Astrocyte (in vitro differentiated cells and primary cell): ENCODE results near the gene MAST2.

Source experiments
- EZH2 ChIP-seq: IDR thresholded peaks from 2 replicates; pipeline ENCODE4 v1.6.1; 2012; ENCODE audit warnings: mild to moderate bottlenecking, low read length, inconsistent platforms; ENCODE audit not compliant: insufficient read depth
- TF ChIP-seq, protein P1 (sequence below): IDR thresholded peaks from 2 replicates; pipeline ENCODE4 v1.5.1; 2011; ENCODE audit warnings: low read depth, mild to moderate bottlenecking, inconsistent platforms, low read length, moderate library complexity; ENCODE audit not compliant: insufficient read depth

DNA sequence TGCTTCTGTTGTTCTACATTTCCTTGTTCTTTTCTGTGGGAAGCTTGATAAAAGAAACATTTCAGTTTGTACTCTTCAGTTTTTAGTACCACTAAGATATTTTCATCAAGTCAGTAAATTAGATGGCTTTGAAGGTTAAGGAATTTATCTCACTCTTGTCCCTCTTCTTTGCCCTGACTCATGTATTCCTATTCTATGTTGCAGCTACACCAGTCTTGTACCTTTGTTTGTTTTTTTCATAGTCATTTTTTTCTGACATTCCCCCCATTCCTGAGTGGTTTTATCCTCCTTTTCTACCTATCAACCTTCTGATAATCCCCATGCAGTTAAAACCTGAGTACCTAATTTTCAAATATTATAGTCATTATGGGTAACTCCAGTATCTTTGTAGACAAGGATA lies 65.4 kb downstream of the MAST2 start:
- TF ChIP-seq, protein P1, sequence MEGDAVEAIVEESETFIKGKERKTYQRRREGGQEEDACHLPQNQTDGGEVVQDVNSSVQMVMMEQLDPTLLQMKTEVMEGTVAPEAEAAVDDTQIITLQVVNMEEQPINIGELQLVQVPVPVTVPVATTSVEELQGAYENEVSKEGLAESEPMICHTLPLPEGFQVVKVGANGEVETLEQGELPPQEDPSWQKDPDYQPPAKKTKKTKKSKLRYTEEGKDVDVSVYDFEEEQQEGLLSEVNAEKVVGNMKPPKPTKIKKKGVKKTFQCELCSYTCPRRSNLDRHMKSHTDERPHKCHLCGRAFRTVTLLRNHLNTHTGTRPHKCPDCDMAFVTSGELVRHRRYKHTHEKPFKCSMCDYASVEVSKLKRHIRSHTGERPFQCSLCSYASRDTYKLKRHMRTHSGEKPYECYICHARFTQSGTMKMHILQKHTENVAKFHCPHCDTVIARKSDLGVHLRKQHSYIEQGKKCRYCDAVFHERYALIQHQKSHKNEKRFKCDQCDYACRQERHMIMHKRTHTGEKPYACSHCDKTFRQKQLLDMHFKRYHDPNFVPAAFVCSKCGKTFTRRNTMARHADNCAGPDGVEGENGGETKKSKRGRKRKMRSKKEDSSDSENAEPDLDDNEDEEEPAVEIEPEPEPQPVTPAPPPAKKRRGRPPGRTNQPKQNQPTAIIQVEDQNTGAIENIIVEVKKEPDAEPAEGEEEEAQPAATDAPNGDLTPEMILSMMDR = no peak
- no peak for TF ChIP-seq EZH2
